H1 (cell line): ENCODE measurements around the gene TIMM22.

Experiments used
- ATF3 ChIP-seq: IDR thresholded peaks from 2 replicates; pipeline ENCODE4 v1.6.1; 2011; ENCODE audit warnings: low read depth, mild to moderate bottlenecking, low read length; ENCODE audit not compliant: insufficient read depth
- CHD1 ChIP-seq: IDR thresholded peaks from 2 replicates; pipeline ENCODE4 v1.6.1; 2012; ENCODE audit warnings: low read depth, low read length, improper control_type of control experiment
- CTCF ChIP-seq, 3 experiments: IDR thresholded peaks; 1 replicate in 2 of 3; 2 replicates in 1 of 3; pipeline versions ENCODE4 v1.5.1 to v1.6.1; 2011; ENCODE audit warnings: low read length in 3 of 3, mild to moderate bottlenecking in 3 of 3, inconsistent platforms in 2 of 3, low read depth in 1 of 3, moderate library complexity in 1 of 3; ENCODE audit not compliant: insufficient read depth in 1 of 3; ENCODE audit errors: control extremely low read depth in 1 of 3
- EP300 ChIP-seq, 2 experiments: IDR thresholded peaks; 1 replicate in 1 of 2; 2 replicates in 1 of 2; pipeline ENCODE4 v1.6.1; 2011 to 2012; ENCODE audit warnings: low read depth in 2 of 2, low read length in 2 of 2, mild to moderate bottlenecking in 2 of 2, borderline replicate concordance in 1 of 2, inconsistent platforms in 1 of 2, moderate library complexity in 1 of 2
- KDM5A ChIP-seq: fragments of 200-600 bp; IDR thresholded peaks from 2 replicates; pipeline ENCODE4 v1.7.1; 2012; ENCODE audit warnings: mild to moderate bottlenecking, low read length, inconsistent platforms, mixed read lengths
- MAX ChIP-seq: IDR thresholded peaks from 2 replicates; pipeline ENCODE4 v1.6.1; 2012; ENCODE audit warnings: inconsistent platforms
- NRF1 ChIP-seq: IDR thresholded peaks from 2 replicates; pipeline ENCODE4 v1.6.1; 2011; ENCODE audit warnings: mild to moderate bottlenecking, low read depth, low read length, improper control_type of control experiment
- POLR2A ChIP-seq, 2 experiments: IDR thresholded peaks; 1 replicate in 1 of 2; 2 replicates in 1 of 2; pipeline ENCODE4 v1.6.1; 2011; ENCODE audit warnings: low read depth in 2 of 2, low read length in 2 of 2, mild to moderate bottlenecking in 2 of 2; ENCODE audit errors: control extremely low read depth in 1 of 2
- RNF2 ChIP-seq: fragments of 200-900, 300-1000 bp; sonication (generic); IDR thresholded peaks from 2 replicates; pipeline ENCODE4 v1.7.1; 2016; ENCODE audit warnings: borderline replicate concordance, low read depth, mild to moderate bottlenecking, antibody characterized with exemption, low read length; ENCODE audit not compliant: poor library complexity, severe bottlenecking; ENCODE audit errors: missing control alignments
- SIRT6 ChIP-seq: IDR thresholded peaks from one replicate; pipeline ENCODE4 v1.7.1; 2012; ENCODE audit warnings: low read length, inconsistent platforms
- SIX5 ChIP-seq: IDR thresholded peaks from 2 replicates; pipeline ENCODE4 v1.6.1; 2011; ENCODE audit warnings: mild to moderate bottlenecking, low read depth, low read length
- SP1 ChIP-seq: IDR thresholded peaks from 2 replicates; pipeline ENCODE4 v1.6.1; 2011; ENCODE audit warnings: low read depth, low read length

GRCh38 chr17:1002771-1003555, 6.0 kb downstream of the TIMM22 start:
- TF ChIP-seq EP300 (IDR thresholded peaks at IDR 0.05; ENCODE audit: borderline replicate concordance in 1 of 2, low read depth in 2 of 2, low read length in 2 of 2), result no peak
- no peak for TF ChIP-seq CTCF (IDR thresholded peaks at IDR 0.05; ENCODE audit: control extremely low read depth in 1 of 3, insufficient read depth in 1 of 3, low read depth in 1 of 3, low read length in 3 of 3)
- TF ChIP-seq NRF1, result no peak
- no peak for TF ChIP-seq RNF2
- TF ChIP-seq POLR2A (IDR thresholded peaks at IDR 0.05; ENCODE audit: control extremely low read depth in 1 of 2, low read depth in 2 of 2, low read length in 2 of 2), result no peak
- TF ChIP-seq SIRT6, result no peak
- no peak for TF ChIP-seq KDM5A
- TF ChIP-seq SIX5, result no peak
- TF ChIP-seq MAX, result no peak
- TF ChIP-seq CHD1, result no peak
- TF ChIP-seq ATF3, result no peak
- no peak for TF ChIP-seq SP1
